GM19035 (cell line): ENCODE data around the gene ST7.
A peak's percentile ranks its signal among the peaks of the same experiment; 100 is the strongest.
"Not testable (repeated sequence)": the region's sequence is repeated elsewhere in the genome, so short reads cannot be mapped to it uniquely, and the experiment has no call there.

ENCODE experiments used
- ATAC-seq: cut with Tn5 transposase; IDR thresholded peaks from one replicate; pipeline ENCODE4 v1.9.1; 2021; ENCODE audit not compliant: unreplicated experiment

ST7 gene

DNA sequence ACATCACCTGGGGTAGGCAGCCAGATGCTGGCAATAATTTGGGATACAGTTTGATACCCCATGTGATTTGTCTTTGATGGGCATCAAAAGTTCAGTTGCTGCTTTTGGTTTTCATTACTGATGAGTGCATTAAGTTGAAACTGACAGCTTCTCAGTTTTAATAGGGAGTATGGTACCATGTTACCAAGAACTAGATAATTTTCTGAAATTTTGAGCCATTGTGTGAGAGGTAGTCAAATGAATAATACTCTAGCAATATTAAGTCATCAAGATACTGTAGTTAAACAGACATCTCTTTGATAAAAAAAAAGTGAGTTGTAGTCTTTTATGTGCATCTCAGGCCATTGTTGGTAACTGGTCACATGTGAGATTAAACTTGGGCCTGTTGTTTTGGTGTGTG lies 71.5 kb downstream of the ST7 start:
- no peak for ATAC-seq

DNA sequence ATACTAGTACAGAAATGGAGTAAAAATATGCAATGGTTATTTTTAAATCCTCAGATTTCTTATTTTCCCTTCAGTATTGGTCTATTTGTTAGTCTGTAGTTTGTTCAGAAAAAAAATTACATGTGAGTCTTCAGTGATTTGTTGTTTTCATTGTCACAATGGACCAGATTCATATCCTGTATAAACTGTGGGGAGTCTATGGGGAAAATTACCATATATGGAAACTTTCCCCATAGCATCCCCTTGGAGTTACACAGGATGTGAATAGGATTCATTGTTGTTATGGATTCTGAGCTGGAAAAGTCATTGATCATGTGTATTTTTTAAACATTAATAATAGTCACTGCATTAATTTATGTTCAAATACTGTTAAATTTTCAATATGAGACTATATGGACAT lies 72.6 kb downstream of the ST7 start:
- no peak for ATAC-seq

DNA sequence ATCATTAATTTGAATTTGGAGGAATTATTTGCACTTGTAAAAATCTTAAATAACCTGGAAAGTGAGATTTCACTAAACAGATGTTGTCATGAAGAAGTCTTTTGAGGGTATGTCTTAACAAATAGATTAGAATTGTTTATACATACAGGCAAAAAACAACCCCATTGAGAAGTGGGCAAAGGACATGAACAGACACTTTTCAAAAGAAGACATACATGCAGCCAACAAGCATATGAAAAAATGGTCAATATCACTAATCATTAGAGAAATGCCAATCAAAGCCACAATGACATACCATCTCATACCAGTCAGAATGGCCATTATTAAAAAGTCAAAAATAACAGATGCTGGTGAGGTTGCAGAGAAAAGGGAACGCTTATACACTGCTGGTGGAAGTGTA lies 77.0 kb downstream of the ST7 start:
- not testable (repeated sequence) for ATAC-seq

DNA sequence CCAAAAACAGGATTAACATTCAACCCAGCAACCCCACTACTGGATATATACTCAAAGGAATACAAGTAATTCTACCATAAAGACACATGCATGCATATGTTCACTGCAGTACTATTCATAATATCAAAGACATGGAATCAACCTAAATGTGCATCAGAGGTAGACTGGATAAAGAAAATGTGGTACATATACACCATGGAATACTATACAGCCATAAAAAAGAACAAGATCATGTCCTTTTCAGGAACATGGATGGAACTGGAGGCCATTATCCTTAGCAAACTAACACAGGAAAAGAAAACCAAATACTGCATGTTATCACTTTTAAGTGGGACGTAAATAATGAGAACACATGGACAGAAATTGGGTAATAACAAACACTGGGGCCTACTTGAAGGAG lies 77.5 kb downstream of the ST7 start:
- not testable (repeated sequence) for ATAC-seq

DNA sequence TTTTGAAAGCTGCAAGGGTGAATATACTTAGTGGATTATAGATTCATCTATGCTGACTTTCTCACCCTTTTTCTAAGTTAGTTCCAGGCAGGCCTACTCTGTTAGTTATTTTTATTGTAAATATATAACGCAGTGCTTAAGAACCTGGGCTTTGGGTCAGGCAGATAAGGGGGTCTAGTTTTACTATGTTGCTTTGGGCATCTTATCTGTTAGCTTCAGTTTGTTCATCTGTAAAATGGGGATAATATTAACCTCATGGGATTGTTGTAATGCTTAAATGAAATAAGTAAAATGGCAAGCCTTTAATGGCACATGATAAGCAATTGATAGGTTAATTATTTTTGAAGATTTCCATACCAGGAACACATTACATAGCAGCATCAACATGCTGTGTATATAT lies 79.5 kb downstream of the ST7 start:
- ATAC-seq = no peak

DNA sequence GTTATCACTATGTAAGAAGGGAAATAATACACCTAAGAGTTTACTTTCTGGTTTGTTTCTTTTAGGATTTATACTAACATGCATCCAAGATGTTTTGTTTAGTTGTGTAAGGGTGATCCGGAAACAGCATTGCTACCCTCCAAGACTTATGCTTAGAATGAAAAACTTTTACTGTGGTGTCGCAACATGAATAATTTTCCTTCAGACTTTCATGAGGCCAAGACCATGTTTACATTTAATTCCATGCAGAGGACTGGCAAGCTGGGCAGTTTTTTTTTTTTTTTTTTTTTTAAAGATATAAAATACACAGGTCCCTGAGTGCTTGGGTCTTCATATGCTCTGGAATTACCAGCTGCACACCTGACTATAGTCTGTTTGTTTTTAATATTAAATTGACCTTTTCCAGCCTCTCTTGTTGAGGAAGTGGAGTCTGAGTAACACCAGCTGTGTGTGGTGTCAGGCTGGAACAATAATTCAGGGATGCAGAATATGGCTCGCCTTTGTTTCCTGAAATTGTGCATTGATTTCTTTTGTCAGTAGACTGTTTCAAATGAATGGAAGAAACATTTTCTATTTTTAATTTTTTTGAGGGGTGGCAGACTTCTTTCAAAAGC lies 81.7 kb downstream of the ST7 start:
- ATAC-seq = no peak

DNA sequence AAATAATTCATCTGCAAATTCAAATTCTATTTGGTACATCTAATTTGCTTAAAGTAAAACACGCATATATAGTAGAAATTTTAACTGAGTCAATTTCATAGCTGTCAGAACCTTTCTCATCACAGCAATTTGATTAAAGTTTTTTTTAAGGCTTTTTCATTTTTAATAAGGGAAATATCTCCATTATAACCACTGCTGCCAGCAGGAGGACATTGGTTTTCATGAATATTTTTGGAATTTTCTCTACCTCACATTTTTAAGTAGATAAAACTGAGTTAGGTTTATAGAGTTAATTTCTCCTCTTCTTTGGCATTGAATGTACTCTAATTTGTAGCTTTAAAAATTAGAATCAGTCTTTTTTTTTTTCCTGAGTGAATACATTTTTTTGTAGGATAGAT lies 82.2 kb downstream of the ST7 start:
- ATAC-seq = no peak

DNA sequence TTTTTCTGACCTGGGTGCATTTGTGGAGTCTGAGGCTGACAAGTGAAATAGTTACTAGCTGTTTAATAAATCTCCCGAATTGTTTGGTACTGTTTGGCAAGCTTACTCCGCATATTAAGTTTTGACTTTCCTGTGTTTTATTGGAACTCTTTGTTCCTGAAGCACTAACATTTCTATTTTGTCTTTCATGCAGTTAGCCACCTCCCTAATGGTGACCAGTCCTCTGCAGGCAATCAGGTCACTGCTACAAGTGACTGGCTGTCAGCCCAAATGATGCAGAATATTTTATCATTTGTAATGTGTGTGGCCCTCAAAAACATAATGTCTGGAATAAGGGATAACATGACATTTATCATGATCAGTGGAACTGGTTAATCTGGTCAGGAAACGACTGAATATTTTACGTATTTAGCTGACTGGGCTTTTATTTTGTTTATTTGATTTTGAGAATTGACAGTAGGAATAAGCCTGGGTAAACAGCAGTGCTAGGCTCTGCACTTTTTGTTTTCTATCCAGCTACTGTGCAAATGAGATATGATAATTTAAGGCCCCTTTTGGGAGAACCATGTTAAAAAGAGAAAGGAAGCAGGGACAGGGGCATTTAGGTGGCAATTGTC lies 82.9 kb downstream of the ST7 start:
- ATAC-seq = no peak

DNA sequence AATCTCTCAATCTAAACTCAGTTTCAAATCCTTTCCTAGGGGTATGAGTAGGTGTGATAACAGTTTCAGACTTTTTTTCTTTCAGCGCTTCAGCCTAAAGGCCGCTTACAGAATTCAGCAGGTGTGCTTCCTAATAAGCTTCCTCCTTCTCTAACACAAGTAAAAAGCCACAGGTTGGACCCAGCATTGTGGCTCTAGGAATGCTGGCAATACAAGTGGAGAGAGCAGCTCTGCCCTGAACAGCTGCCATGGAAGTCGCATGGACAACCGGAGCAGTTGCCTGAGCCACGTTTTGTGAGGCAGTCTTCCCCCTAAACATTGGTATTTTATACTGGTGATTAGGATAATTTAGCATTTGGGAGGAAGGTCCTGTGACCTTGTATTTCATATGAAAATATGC lies 83.5 kb downstream of the ST7 start:
- ATAC-seq = no peak

DNA sequence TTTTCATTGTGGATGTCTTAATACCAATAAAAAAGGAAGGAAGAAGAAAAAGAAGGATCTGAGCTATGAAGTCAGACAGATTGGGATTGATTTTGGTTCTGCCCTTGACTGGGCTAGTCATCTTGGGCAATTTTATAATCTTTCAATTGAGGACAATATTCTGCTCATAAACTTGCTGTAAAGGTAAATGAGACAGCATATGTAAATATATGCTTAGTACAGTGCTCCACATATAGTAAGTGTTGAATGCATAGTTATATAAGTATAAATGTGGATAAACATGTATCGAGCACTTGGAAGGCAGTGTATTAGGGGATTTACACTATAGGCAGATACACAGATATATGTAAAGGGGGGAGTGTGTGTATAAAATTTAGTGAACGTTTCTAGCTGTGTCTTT lies 85.1 kb downstream of the ST7 start:
- no peak for ATAC-seq

DNA sequence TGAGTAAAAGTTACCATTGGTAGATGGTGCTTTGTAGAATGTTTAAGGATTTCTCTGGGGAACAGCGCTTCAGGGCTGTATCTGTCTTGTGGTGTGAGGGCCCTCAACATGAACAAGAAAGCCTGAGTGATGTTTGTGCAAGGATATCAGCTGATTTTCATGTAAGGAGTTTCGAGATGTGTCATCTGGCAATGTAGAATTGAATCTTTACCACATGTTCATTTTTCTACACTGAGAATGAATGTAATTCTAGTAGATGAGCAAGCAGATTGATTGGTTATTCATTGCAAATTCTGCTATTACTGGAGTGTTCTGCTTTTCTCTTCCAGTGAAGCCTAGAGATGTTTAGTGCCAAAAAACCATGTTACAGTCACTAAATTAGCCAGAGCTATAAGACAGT lies 87.7 kb downstream of the ST7 start:
- peak; percentile 95 for ATAC-seq

DNA sequence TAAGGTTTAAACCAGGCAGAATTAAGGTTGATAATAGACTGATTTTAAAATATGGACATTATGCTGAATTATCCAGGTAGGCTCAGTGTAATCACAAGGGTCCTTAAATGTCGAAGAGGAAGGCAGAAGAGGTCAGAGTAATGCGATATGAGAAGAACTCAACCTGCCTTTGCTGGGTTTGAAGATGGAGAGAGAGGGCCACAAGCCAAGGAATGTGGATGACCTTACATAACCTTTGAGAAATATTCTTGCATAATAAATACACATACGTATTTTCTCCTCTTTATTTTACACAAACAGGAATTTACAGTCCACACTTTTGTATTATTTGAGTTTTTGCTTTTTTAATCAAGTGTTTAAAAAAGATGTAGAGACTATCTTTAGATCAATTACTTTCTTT lies 88.5 kb downstream of the ST7 start:
- no peak for ATAC-seq

DNA sequence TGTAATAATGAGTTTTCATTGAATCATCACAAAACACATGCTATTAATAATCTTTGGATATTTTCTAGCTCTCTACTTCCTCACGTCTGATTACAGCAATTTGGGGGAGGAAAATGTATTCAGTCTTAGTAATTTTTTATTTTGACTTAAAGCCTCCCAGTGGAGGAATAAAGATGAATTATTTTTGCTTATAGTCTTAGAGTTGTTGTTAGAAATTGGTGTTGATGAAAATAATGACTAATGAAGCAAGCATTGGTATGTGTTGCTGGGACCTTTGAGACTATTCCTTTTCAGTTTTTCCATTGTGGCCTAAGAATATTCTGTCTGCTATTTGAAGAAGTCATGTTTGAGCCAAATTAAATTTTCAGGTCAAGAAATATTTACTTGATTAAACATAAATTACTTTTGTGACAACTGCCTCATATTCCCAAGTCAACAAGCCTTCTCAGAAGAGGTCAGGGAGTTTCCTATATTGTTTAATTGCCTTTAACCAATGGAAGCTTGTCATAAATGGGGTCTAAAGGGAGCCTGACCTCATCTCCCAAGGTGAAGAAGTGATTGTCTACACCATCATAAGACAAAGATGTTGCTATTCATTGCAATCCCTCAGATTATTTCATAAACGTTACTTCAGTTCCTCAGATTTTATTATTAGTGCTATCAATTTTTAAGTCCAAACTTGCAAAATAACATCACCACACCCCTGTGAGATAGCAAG lies 90.0 kb downstream of the ST7 start:
- no peak for ATAC-seq

DNA sequence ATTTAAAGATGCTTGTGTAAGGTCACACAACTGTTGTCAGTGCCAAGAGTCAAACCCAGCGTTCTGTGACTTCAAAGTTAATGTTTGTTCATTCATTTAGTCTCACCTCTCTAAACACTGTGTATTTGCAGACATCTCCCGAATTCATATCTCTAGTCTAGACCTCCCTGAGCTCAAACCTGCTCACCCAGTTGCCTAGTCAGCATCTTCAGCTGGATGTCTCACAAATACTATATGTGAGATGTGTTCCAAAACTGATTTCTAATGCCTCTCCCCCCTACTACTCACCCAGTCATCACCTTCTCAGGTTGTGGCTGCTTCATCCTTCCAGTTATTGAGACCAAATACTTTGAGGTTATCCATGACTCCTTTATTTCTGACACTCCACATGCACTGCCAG lies 91.4 kb downstream of the ST7 start:
- ATAC-seq = no peak

DNA sequence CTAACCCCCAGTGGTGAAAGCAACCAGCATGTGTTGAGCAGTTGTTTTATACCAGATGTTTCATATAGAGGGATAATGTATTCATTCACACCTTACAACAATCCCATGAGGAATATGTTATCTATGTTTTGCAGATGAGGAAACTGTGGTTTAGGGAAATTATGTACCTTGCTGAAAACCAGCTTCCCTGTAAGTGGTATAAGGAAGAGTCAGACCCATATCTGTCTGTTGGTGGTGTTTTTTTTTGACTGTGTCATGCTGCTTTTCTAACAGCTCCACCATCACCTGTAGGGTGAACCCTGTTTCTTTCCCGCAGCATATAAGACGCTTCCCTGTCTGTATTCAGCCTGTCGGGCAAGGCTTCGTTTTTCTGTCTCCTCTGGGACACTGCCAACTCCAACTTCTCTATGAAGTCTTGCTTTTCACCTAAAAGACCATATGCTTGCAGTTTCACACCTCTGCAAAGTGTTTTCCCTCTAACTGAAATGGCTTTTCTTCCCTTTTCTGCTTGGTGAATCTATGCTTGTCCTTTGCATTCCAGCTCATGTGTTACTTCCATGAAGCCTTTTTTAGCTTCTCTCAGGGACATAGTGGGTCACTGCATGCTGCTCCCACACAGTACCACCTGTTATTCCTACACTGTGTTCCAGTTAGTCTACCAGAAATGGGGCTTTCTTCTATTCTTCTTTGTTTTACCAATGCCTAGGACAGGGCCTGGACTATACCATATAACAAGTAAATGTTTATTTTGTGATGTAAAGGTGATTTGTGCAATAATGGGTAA lies 92.8 kb downstream of the ST7 start:
- no peak for ATAC-seq

DNA sequence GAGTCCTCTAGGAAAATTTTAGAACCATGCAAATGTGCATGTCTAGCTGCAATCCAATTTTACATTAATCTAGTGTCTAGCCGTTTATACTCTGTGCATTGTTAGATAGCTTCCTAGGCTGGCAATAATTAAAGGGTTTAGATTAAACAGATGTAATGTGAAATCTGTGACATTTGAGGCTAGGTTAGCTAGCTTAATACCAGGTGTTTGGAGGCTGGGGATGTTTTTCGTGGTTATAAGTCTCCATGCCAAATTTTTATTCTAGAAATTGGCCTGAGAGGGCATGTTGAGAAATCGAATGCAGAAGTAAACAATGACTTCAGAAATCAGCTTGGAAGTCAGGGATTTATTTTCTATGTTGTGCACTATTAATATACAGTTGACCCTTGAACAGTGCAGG lies 94.2 kb downstream of the ST7 start:
- no peak for ATAC-seq

DNA sequence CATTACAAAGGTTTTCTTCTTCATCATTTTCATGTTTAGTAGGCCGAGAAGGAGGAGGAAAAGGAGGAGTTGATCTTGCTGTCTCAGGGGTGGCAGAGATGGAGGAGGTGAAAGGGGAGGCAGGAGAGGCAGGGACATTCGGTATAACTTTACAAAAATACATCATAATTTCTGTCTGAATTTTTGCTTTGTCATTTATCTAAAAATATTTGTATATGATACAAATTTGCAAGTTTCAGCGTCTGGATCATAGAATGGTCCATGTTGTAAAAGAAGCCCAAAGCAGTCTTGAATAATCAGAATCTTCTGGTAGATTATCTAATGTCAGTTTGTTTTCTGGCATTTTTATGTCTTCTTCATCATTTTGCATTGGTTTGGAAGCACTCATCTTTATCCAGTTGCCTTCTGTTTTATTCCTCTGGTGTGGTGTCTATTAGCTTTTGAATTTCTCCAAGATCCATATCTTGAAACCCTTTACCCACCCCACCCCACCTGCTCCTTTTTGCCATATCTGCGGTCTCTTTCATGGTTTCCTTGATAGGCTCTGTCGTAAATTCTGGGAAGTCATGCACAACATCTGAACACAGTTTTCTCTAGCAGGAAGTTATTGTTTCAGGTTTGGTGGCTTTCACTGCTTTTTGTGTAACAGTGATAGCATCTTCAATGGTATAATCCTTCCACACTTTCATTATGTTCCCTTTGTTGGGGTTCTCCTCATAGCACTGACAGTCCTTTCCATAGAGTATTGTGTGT lies 95.0 kb downstream of the ST7 start:
- no peak for ATAC-seq

DNA sequence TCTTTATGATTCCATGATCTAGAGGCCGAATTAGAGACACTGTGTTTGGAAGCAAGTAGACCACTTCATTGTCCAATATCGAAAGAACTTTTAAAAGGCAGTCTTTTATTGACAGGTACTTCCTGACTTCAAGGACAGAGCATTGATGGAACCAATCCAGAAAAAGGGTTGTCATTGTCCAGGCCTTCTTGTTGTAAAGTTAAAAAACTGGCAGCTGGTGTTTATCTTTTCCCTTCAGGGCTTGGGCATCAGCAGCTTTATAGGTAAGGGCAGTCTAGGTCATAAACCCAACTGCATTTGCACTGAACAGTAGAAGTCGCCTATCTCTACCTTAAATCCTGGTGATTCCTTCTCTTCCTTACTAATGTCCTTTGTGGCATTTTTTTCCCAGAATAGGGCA lies 95.6 kb downstream of the ST7 start:
- no peak for ATAC-seq

DNA sequence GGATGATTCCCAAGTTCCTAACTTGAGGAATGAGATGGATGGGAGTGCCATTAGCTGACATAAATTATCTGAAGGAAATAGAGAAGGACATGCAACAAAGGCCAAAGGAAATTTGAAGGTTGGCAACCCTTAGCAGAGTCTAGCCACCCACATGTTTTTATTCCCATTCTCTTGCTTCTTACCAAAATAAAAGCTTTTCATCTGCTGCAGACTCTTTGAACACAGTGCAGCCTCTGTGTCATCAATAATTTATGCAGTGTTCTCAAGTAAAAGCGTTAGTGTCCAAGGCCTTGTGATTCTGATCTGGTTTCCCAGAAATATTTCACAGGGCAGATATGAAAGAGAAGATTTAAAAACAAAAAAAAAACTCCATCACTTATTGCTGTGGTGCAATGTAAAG lies 98.5 kb downstream of the ST7 start:
- no peak for ATAC-seq

DNA sequence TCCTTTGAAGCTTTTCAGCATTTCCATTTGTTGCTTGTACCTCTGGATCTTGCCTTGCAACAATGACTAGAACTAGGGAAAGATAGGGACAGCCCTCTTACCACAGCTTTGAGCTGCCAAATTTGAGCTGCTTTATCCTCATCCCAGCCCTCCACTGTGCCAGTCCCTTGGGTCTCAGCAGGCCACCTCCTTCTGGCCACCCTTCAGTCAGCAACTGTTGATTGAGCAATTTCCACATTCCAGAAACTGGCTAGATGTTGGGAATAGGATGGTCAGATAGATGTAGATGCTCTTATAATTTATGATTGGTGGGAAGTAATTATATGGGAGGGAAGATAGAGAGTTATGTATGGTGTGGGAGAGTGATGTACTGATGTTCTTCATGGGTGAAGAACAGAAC lies 100.1 kb downstream of the ST7 start:
- ATAC-seq = no peak

DNA sequence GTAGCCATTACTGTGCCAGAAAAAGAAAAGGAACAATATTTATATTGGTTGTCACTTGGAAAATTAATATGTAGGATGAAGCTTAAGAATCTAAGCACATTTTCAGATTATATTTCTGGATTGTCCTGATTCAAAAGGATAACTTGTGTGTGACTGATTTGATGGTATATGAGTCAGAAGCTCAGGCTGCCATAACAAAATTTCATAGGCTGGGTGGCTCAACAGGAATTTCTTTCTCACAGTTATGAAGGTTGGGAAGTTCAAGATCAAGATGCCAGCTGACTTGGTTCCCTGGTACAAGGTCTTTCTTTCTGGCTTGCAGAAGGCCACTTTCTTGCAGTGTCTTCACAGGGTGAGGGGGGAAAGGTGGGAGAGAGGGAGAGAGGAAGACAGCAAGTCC lies 108.5 kb downstream of the ST7 start:
- no peak for ATAC-seq
